Adrenal gland (tissue), 12 donors: Measurements from ENCODE around the gene FSTL5. TPM values are rescaled to one million over a fixed set of nuclear protein-coding genes. Genes with fewer than 3 reads are reported as not detected.

Experiments
- DNase-seq, 7 donors: peaks; one replicate each; pipeline ENCODE4 v3.0.0-alpha.2; 2019 to 2020
- H3K27ac ChIP-seq, 5 donors: fragments of 200-600 bp; sonication (generic) in 4 of 5; 1 replicate in 3 of 5; 2 replicates in 2 of 5; pipeline versions ENCODE4 v1.5.1 to v1.8.0; 2016 to 2020; ENCODE audit warnings: mild to moderate bottlenecking in 1 of 5
- H3K27me3 ChIP-seq: fragments of 200-600 bp; 2 replicates; pipeline ENCODE4 v1.8.0; 2021
- H3K36me3 ChIP-seq, 2 donors: fragments of 200-600 bp; replicated peaks in 1 of 2; 1 replicate in 1 of 2; 2 replicates in 1 of 2; pipeline versions ENCODE4 v1.5.1 to v1.8.0; 2018 to 2022
- H3K4me1 ChIP-seq, 2 donors: fragments of 200-600 bp; replicated peaks in 1 of 2; 1 replicate in 1 of 2; 2 replicates in 1 of 2; pipeline versions ENCODE4 v1.5.1 to v1.8.0; 2018 to 2021
- H3K4me3 ChIP-seq, 4 donors: fragments of 200-600 bp; sonication (generic) in 3 of 4; one replicate each; pipeline ENCODE4 v1.5.1; 2016 to 2018
- H3K9me3 ChIP-seq, 3 donors: fragments of 200-600 bp; sonication (generic) in 1 of 3; replicated peaks in 1 of 3; 1 replicate in 2 of 3; 2 replicates in 1 of 3; pipeline versions ENCODE4 v1.5.1 to v1.8.0; 2016 to 2021
- CTCF ChIP-seq, 6 experiments: fragments of 450-650 bp in 4 of 6; fragments of 200-600 bp in 2 of 6; sonication (generic) in 1 of 6; IDR thresholded peaks; 1 replicate in 5 of 6; 2 replicates in 1 of 6; pipeline versions ENCODE4 v1.5.1 to v1.8.0; 2016 to 2021; ENCODE audit warnings: antibody characterized with exemption in 6 of 6, mild to moderate bottlenecking in 2 of 6, moderate library complexity in 1 of 6
- POLR2A ChIP-seq, 2 donors: fragments of 450-650 bp; IDR thresholded peaks; one replicate each; pipeline ENCODE4 v1.6.1; 2017; ENCODE audit warnings: antibody characterized with exemption in 2 of 2, mild to moderate bottlenecking in 2 of 2, moderate library complexity in 1 of 2
- WGBS, 4 donors: extraction: QIAGEN DNeasy Blood & Tissue Kit in 2 of 4; methylation state at CpG; one replicate each; pipeline versions ENCODE4 v1.1.5 to v1.1.7; 2013 to 2017; 5-methylcytosine and 5-hydroxymethylcytosine counted together
- intact Hi-C, 2 donors: fragments of 100-400 bp; cut with DNase I; formaldehyde crosslinking; loops; one replicate each; pipeline versions ENCODE4 v1.14.1 to v1.15.0; 2022 to 2023
- polyA plus RNA-seq, 3 donors: library from polyadenylated mRNA; stranded (reverse); fragments of 200-250 nt in 2 of 3; fragments of 350-450 nt in 1 of 3; fragmentation: Illumina TruSeq in 1 of 3; extraction: RNeasy Lipid Tissue Mini Kit (QIAGEN cat#74804) in 1 of 3; gene quantifications; one replicate each; pipeline ENCODE4 v1.2.3, GENCODE V29; 2013 to 2014
- total RNA-seq, 9 donors: library from RNA; depleted of rRNA in 4 of 9; stranded (reverse); fragments of >200 nt in 4 of 9; fragments of 120-200 nt in 1 of 9; fragmentation: NEBNext Ultra II Directional in 1 of 9; extraction: Animal tissue kit (Norgen Biotek cat#: 25700) in 1 of 9; gene quantifications; one replicate each; pipeline versions ENCODE4 v1.1.0 to v1.2.4, GENCODE V29; 2013 to 2023
- donor health status: healthy with polysubstance abuse.
- donor health status: Bipolar disorder and iron deficiency.
- donor health status: DM: yes; HTN: yes; CAD: no.
- donor health status: DM: no; HTN: no; CAD: no.
- donor health status: DM: no; HTN: no; CAD: no.
- donor health status: DM: yes; HTN: yes; CAD: no.

The FSTL5 gene
- total and polyA plus RNA-seq, 12 donors, result 0.10 to 7.7 (median 0.64) TPM; not detected in 3

GRCh38 chr4:162010362-162010761 is 153.4 kb downstream of the FSTL5 start:
- 72 to 91% (median 89%) methylated on average over 2 of the region's 2 CpGs for WGBS, 4 donors
- no peaks in the 10 kb centered on the region for H3K9me3 ChIP-seq
- H3K4me1 ChIP-seq, result no peaks in the 10 kb centered on the region
- DNase-seq, result no peak
- no peak for TF ChIP-seq CTCF (IDR thresholded peaks at IDR 0.05)
- no peak for TF ChIP-seq POLR2A (IDR thresholded peaks at IDR 0.05)
- intact Hi-C loops, result no loop called here
- H3K36me3 ChIP-seq, result no peaks in the 10 kb centered on the region
- H3K4me3 ChIP-seq, result no peak overlapping the region
- H3K27ac ChIP-seq, result no peak overlapping the region
- H3K27me3 ChIP-seq, result no peaks in the 10 kb centered on the region

- intact Hi-C loops, result no loop called here
- H3K36me3 ChIP-seq, result no peaks in the 10 kb centered on the region
- no peak for DNase-seq
- no peak overlapping the region for H3K27ac ChIP-seq
- H3K4me3 ChIP-seq, result no peak overlapping the region
- no peaks in the 10 kb centered on the region for H3K27me3 ChIP-seq
- no peaks in the 10 kb centered on the region for H3K4me1 ChIP-seq
- no peak for TF ChIP-seq POLR2A (IDR thresholded peaks at IDR 0.05)
- TF ChIP-seq CTCF (IDR thresholded peaks at IDR 0.05), result no peak
- WGBS, 4 donors, result 81 to 84% (median 83%) methylated on average over 7 of the region's 7 CpGs
- no peaks in the 10 kb centered on the region for H3K9me3 ChIP-seq
These were observed 171.5 kb downstream of the FSTL5 start for GRCh38 chr4:161992317-161992716.

- H3K36me3 ChIP-seq, result no peaks in the 10 kb centered on the region
- H3K4me1 ChIP-seq, result no peaks in the 10 kb centered on the region
- intact Hi-C loops, result no loop called here
- no peak for TF ChIP-seq CTCF (IDR thresholded peaks at IDR 0.05)
- TF ChIP-seq POLR2A (IDR thresholded peaks at IDR 0.05), result no peak
- H3K27me3 ChIP-seq, result no peaks in the 10 kb centered on the region
- 74 to 83% (median 78%) methylated on average over 5 of the region's 5 CpGs for WGBS, 4 donors
- H3K4me3 ChIP-seq, result no peak overlapping the region
- no peaks in the 10 kb centered on the region for H3K9me3 ChIP-seq
- DNase-seq, result no peak
- no peak overlapping the region for H3K27ac ChIP-seq
These were observed 172.0 kb downstream of the FSTL5 start for GRCh38 chr4:161991811-161992210.

DNA sequence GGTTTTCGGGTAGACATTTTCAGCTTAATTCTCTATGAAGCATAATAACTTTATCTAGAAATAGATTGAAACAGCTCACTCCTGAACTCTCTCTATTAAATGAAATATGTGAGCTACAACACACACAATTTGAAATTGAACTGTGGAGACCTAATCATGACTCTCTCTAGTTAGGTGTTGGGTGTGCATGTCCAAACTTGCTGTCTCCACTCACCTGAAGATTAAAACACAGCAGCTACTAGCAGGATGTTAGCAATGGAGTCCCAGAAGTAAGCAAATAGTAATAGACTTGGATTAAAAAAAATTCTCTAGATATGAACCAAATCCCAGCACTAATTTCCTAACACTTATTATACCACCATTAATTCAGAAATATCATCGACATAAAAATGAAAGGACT is 173.1 kb downstream of the FSTL5 start:
- intact Hi-C loops, result no loop called here
- Histone ChIP-seq H3K27ac (no peak overlapping the region), H3K36me3 (no peaks in the 10 kb centered on the region), H3K4me1 (no peaks in the 10 kb centered on the region), H3K27me3 (no peaks in the 10 kb centered on the region), H3K4me3 (no peak overlapping the region), H3K9me3 (no peaks in the 10 kb centered on the region)
- TF ChIP-seq POLR2A (IDR thresholded peaks at IDR 0.05), result no peak
- TF ChIP-seq CTCF (IDR thresholded peaks at IDR 0.05), result no peak
- DNase-seq, result no peak
- 73 to 84% (median 81%) methylated on average over 2 of the region's 2 CpGs for WGBS, 4 donors
